GM13976 (cell line): ENCODE data around the gene NRXN2.

Source experiments
- DNase-seq: peaks from one replicate; pipeline ENCODE4 v3.0.0; 2012; ENCODE audit warnings: low spot score
- in situ Hi-C: fragments of 300-500 bp; cut with MboI; formaldehyde crosslinking; loops from one replicate; pipeline ENCODE4 v1.12.0; 2022; ENCODE audit warnings: low sequenced_read_pairs, mixed read lengths, inconsistent platforms; ENCODE audit not compliant: unreplicated experiment
- TF ChIP-seq, protein P1 (sequence below): IDR thresholded peaks from 2 replicates; pipeline ENCODE4 v1.5.1; 2012; ENCODE audit warnings: borderline replicate concordance, mild to moderate bottlenecking; ENCODE audit not compliant: insufficient read depth; ENCODE audit errors: extremely low read depth, missing control alignments, control extremely low read depth

NRXN2 gene

DNA sequence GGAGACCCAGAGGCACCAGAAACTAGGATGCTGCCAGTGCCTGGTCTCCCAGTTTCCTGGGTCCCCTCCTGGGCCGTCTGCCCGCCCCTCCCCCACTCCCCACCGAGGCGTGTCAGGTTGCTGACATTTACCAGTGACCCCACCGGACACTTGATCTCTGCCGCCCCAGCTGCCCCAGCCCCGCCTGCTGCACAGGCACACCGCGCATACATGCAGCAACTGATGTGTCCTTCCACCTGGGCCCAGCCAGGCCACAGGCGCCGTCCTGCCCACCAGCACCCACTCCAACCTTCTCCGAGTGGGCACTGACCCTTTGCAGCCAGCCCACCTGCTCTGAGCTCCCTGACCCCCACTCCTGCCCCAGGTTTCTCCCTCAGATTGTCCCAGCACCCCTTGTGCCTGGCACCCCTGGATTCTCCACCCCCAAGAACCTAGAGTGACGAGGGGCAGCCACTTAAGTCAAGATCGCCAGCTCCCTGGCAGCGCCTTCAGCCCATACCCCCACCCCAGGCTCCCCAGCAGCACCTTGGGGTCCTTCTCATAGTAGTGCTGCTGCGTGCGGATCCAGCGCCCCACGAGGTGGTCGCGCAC, 36.2 kb upstream of the NRXN2 start:
- DNase-seq: no peak
- in situ Hi-C loops: no loop called here
- TF ChIP-seq, protein P1, sequence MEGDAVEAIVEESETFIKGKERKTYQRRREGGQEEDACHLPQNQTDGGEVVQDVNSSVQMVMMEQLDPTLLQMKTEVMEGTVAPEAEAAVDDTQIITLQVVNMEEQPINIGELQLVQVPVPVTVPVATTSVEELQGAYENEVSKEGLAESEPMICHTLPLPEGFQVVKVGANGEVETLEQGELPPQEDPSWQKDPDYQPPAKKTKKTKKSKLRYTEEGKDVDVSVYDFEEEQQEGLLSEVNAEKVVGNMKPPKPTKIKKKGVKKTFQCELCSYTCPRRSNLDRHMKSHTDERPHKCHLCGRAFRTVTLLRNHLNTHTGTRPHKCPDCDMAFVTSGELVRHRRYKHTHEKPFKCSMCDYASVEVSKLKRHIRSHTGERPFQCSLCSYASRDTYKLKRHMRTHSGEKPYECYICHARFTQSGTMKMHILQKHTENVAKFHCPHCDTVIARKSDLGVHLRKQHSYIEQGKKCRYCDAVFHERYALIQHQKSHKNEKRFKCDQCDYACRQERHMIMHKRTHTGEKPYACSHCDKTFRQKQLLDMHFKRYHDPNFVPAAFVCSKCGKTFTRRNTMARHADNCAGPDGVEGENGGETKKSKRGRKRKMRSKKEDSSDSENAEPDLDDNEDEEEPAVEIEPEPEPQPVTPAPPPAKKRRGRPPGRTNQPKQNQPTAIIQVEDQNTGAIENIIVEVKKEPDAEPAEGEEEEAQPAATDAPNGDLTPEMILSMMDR: no peak

DNA sequence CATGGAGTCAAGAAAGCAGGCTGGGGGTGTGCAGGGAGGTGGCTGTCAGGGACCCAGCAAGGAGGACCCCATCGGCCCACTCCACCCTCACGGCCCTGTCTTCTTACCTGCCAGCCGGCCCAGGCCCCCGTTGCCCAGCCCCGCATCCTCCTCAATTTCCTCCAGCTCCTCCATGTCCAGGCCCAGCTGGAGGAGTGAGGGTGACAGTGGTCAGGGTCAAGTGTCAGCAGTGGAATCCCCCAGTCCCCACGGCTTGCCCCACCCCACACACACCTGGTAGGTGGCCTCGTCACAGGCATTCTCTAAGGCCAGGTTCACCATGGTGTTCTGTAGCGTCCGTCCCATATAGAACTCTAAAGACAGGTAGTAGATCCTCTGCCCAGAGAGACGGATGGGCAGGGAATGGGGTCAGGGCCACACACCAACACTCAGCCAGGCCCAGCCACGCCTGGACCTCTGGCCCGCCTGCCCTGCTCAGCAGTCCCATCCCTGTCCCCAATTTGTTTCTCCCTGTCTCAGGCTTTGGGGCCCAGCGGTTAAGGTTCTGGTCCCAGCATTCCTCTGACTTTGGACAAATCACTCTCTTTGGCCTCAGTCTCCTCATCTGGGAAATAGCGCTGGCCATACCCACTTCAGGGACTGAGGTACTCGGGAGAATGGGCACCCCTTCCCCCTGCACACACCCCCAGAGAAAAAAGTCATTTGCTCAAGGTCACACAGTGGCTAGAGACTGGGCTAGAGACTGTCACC, 35.5 kb upstream of the NRXN2 start:
- in situ Hi-C loops: no loop called here
- TF ChIP-seq, protein P1: no peak
- no peak for DNase-seq

DNA sequence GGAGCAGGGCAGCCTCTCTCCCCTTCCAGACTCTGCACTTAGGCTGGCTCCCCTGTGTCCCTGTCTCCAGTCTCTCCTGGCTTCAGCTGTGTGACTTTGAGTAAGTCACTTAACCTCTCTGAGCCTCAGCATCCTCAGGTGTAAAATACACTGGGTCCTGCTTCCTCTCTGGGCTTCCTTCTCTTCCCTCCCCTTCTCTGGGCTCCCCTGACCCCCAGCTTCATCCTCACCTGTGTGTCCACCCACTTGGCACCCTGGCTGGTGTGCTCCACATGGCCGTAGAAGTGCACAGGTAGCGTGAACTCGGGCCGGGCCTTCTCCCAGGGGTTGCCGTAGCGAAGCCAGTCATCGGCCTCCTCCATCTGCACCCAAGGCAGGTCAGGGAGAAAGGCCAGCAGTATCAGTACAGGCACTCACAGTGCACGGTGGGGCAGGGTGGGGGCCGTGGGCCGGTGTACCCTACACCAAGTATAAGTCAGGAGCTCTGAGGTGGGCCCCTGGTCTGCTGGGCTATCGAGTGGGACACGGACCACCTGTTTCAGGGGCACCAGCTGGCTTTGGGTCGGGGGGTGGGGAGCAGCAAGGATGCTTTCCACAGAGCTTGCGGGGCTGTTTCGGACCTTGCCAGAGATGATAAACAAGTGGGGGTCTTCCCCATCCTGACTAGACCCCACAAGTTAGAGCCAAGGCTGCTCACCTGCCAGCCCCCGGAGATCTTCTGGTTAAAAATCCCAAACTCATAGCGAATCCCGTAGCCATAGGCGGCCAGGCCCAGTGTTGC, 34.7 kb upstream of the NRXN2 start:
- TF ChIP-seq, protein P1: no peak
- in situ Hi-C loops: no loop called here
- no peak for DNase-seq

DNA sequence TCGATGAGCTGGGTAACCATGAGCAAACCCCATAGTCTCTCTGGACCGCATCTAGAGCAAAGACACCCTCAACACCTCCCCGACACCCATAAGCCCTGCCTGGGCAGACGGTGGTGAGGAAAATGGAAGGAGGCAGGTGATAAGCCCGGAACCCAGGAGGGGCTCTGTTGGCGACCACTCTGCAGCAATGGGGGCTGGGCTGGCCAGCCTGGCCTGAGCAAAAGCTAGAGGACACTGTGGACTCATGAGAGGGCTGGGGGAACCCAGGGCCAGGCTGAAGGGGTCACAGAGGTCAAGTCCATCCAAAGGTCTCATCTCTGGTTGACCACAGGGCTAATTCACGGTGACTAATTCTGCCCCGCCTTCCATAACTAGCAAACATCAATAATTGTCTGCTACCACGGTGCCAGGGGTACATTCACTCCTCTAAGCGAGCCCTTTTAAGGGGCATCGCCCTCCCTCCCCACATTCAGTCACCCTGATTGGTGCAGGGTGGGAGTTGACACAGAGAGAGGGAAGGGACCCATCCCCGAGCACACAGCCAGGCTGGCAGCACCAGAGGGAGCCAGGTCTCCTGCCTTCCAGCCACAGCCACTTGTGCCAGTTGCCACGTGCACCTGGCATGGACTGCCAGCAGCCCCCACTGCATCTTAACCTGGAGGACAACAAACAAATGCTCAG, 32.8 kb upstream of the NRXN2 start:
- TF ChIP-seq, protein P1: no peak
- in situ Hi-C loops: no loop called here
- no peak for DNase-seq

DNA sequence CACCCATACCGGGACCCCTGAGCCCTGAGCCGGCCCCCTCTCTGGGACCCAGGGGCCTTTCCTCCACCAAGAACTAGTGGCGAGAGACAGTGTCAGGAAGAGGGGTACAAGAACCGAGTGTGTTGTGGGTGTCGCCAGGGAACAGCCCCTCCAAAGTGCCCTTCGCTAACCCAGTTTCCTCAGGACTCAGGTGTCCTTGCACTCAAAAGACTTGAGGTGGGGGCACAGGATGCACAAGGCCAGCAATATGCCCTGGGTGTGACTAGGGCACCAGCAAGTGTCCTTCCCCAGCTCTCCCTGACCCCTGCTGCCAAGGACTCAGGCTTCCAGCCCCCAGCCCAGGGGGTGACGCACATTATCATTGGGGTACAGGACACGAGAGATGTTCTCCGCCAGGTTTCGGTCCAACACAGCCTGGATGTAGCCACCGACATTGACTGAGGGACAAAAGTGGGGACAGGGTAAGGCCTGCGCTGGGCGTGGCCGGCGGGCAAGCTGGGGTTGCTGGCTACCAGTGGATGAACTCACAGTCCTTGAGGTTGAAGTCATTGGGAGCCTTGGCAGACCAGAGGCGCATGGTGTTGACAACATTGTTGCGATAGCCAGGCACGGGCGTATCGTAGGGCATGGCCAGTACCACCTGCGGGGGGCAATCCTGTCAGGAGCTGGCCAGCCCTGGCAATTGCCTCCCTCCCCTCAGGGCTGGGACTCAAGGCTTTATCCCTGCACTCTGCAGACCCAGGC, 32.1 kb upstream of the NRXN2 start:
- in situ Hi-C loops: no loop called here
- TF ChIP-seq, protein P1: no peak

DNA sequence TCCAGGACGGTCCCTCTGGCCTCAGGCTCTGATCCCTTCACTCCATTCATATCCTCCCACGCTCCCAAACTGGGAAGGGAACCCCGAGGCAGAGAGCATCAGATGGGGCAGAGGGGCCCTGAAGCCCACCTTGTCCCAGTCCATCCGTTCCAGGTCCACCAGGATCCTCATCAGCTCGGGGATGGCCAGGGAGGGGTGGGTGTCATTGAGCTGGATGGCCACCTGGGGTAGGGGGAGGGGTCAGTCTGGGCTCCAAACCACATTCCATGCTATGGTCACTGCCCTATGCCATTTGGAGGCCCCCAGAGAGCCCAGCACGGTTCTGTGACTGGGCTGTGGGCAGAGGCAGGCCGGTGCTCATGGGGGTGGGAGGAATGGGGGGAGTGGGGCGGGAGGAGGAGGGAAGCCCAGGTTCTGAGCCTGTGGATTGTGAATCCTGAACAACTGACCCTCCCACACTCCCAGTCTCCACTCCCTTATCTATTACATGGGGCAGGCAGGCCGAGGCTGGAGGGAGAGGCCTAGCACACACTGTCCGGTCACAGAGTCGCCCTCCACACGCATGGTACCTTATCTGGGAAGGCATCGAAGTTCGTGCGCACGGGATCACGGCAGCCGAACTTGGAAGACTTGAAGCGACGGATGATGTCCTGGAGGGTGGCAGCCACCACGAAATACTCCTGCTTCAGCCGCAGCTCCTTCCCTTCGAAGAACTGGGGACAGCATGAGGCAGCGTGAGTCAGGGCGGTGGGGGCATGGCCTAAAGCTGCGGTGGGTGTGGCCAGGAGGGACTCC, 31.3 kb upstream of the NRXN2 start:
- DNase-seq: no peak
- TF ChIP-seq, protein P1: no peak
- in situ Hi-C loops: no loop called here

More for the DNA sequence above, 32.1 kb upstream of the NRXN2 start:
- DNase-seq: no peak
